CD14-positive monocyte (primary cell): ENCODE measurements around the gene GPSM1. TPM values are rescaled to one million over a fixed set of nuclear protein-coding genes. Genes with fewer than 3 reads are reported as not detected.

ENCODE experiments used
- DNase-seq, 3 donors: peaks; one replicate each; pipeline ENCODE4 v3.0.0-alpha.2; 2011 to 2022
- H2AFZ ChIP-seq: 2 replicates; pipeline ENCODE4 v1.6.0; 2012; ENCODE audit warnings: mild to moderate bottlenecking, low read depth, low read length, inconsistent platforms; ENCODE audit not compliant: insufficient read depth, poor library complexity, severe bottlenecking
- H3K27ac ChIP-seq, 2 donors: 1 replicate in 1 of 2; 2 replicates in 1 of 2; pipeline ENCODE4 v1.5.1; 2012 to 2013; ENCODE audit warnings: low read length in 2 of 2, control low read depth in 1 of 2, inconsistent platforms in 1 of 2, low read depth in 1 of 2, mild to moderate bottlenecking in 1 of 2
- H3K27me3 ChIP-seq, 2 donors: one replicate each; pipeline versions ENCODE4 v1.6.0 to v1.6.1; 2011 to 2013; ENCODE audit warnings: low read length in 2 of 2; ENCODE audit not compliant: control insufficient read depth in 2 of 2, insufficient read depth in 2 of 2
- H3K36me3 ChIP-seq, 2 donors: replicated peaks in 1 of 2; 1 replicate in 1 of 2; 2 replicates in 1 of 2; pipeline versions ENCODE4 v1.5.1 to v1.6.1; 2012 to 2013; ENCODE audit warnings: low read length in 2 of 2, control low read depth in 1 of 2, inconsistent platforms in 1 of 2, mild to moderate bottlenecking in 1 of 2; ENCODE audit not compliant: insufficient read depth in 2 of 2, control insufficient read depth in 1 of 2
- H3K4me1 ChIP-seq, 2 donors: 1 replicate in 1 of 2; 2 replicates in 1 of 2; pipeline versions ENCODE4 v1.5.1 to v1.6.1; 2012 to 2013; ENCODE audit warnings: low read length in 2 of 2, control low read depth in 1 of 2, inconsistent platforms in 1 of 2, mild to moderate bottlenecking in 1 of 2, moderate library complexity in 1 of 2; ENCODE audit not compliant: insufficient read depth in 2 of 2, control insufficient read depth in 1 of 2
- H3K4me2 ChIP-seq: replicated peaks from 2 replicates; pipeline ENCODE3; 2012; ENCODE audit warnings: low read length, moderate library complexity, mild to moderate bottlenecking; ENCODE audit not compliant: poor library complexity, severe bottlenecking; ENCODE audit errors: extremely low read depth
- H3K4me3 ChIP-seq, 3 experiments: fragments of 200-600 bp in 1 of 3; sonication (generic) in 1 of 3; replicated peaks in 1 of 3; 1 replicate in 2 of 3; 2 replicates in 1 of 3; pipeline ENCODE4 v1.5.1; 2011 to 2013; ENCODE audit warnings: low read length in 3 of 3, mild to moderate bottlenecking in 3 of 3, control low read depth in 2 of 3, low read depth in 2 of 3, inconsistent platforms in 1 of 3, moderate library complexity in 1 of 3
- H3K79me2 ChIP-seq: 2 replicates; pipeline ENCODE4 v1.6.0; 2012; ENCODE audit warnings: mild to moderate bottlenecking, control low read depth, inconsistent platforms, low read length, moderate library complexity; ENCODE audit not compliant: insufficient read depth
- H3K9ac ChIP-seq: 2 replicates; pipeline ENCODE4 v1.6.0; 2017; ENCODE audit warnings: low read length, mild to moderate bottlenecking; ENCODE audit not compliant: insufficient read depth, poor library complexity, severe bottlenecking
- H3K9me3 ChIP-seq, 2 donors: replicated peaks in 1 of 2; 1 replicate in 1 of 2; 2 replicates in 1 of 2; pipeline versions ENCODE4 v1.5.1 to v1.6.1; 2012 to 2013; ENCODE audit warnings: low read length in 2 of 2, control low read depth in 1 of 2; ENCODE audit not compliant: control insufficient read depth in 1 of 2, insufficient read depth in 1 of 2
- H4K20me1 ChIP-seq: 2 replicates; pipeline ENCODE4 v1.6.0; 2012; ENCODE audit warnings: mild to moderate bottlenecking, low read length, control low read depth, moderate library complexity; ENCODE audit not compliant: insufficient read depth
- H3K27ac Mint-ChIP-seq, 7 donors: one replicate each; pipeline ENCODE4 v1.8.0; 2020; ENCODE audit warnings: mild to moderate bottlenecking in 7 of 7, mixed read lengths in 7 of 7, moderate library complexity in 6 of 7, inconsistent platforms in 2 of 7
- H3K27me3 Mint-ChIP-seq, 3 donors: one replicate each; pipeline ENCODE4 v1.8.0; 2021 to 2022; ENCODE audit warnings: low read depth in 3 of 3, mild to moderate bottlenecking in 3 of 3, mixed read lengths in 3 of 3, moderate library complexity in 3 of 3, inconsistent platforms in 1 of 3
- H3K36me3 Mint-ChIP-seq, 2 donors: one replicate each; pipeline ENCODE4 v1.8.0; 2020; ENCODE audit warnings: mixed read lengths in 2 of 2, inconsistent platforms in 1 of 2, mild to moderate bottlenecking in 1 of 2
- H3K4me1 Mint-ChIP-seq: one replicate; pipeline ENCODE4 v1.8.0; 2020; ENCODE audit warnings: mild to moderate bottlenecking, mixed read lengths
- H3K4me3 Mint-ChIP-seq, 2 donors: one replicate each; pipeline ENCODE4 v1.8.0; 2020; ENCODE audit warnings: mild to moderate bottlenecking in 2 of 2, mixed read lengths in 2 of 2, moderate library complexity in 1 of 2
- H3K9me3 Mint-ChIP-seq, 7 donors: one replicate each; pipeline ENCODE4 v1.8.0; 2020 to 2022; ENCODE audit warnings: mixed read lengths in 7 of 7, mild to moderate bottlenecking in 6 of 7, moderate library complexity in 6 of 7, inconsistent platforms in 2 of 7
- WGBS: methylation state at CpG from one replicate; pipeline ENCODE4 v1.1.5; 2013; ENCODE audit warnings: missing lambda C conversion rate; ENCODE audit not compliant: insufficient coverage; 5-methylcytosine and 5-hydroxymethylcytosine counted together
- intact Hi-C, 2 donors: fragments of 100-400 bp; cut with micrococcal nuclease; formaldehyde crosslinking; loops; one replicate each; pipeline versions ENCODE4 v1.15.0 to v1.15.1; 2023
- polyA plus RNA-seq, 3 donors: library from polyadenylated mRNA; depleted of rRNA in 1 of 3; unstranded in 2 of 3; stranded (reverse) in 1 of 3; fragments of 300-500 nt in 2 of 3; fragments of >200 nt in 1 of 3; fragmentation: Illumina TruSeq in 2 of 3; gene quantifications; 1 replicate in 2 of 3; 2 replicates in 1 of 3; pipeline ENCODE4 v1.2.3, GENCODE V29; 2012 to 2021
- TF ChIP-seq, protein P1 (sequence below): fragments of 200-600 bp; IDR thresholded peaks from one replicate; pipeline ENCODE4 v1.8.0; 2022; ENCODE audit warnings: antibody characterized with exemption, mild to moderate bottlenecking

Gene GPSM1
- polyA plus RNA-seq, 3 donors: 0.67 to 3.1 (median 0.73) TPM

GRCh38 chr9:136352682-136353081 lies 25.3 kb downstream of the GPSM1 start:
- Histone ChIP-seq H3K4me1 (no peaks in the 10 kb centered on the region), H3K4me2 (no peak overlapping the region), H3K79me2 (no peaks in the 10 kb centered on the region), H3K27ac (no peak overlapping the region), H3K4me3 (no peak overlapping the region), H3K27me3 (no peaks in the 10 kb centered on the region), H3K9ac (no peak overlapping the region), H3K36me3 (no peaks in the 10 kb centered on the region), H3K9me3 (no peaks in the 10 kb centered on the region), H2AFZ (no peak overlapping the region), H4K20me1 (no peaks in the 10 kb centered on the region)
- no peaks in the 10 kb centered on the region for H3K4me1 Mint-ChIP-seq
- no peak overlapping the region for H3K4me3 Mint-ChIP-seq
- H3K9me3 Mint-ChIP-seq: no peaks in the 10 kb centered on the region
- DNase-seq: no peak
- TF ChIP-seq, protein P1, sequence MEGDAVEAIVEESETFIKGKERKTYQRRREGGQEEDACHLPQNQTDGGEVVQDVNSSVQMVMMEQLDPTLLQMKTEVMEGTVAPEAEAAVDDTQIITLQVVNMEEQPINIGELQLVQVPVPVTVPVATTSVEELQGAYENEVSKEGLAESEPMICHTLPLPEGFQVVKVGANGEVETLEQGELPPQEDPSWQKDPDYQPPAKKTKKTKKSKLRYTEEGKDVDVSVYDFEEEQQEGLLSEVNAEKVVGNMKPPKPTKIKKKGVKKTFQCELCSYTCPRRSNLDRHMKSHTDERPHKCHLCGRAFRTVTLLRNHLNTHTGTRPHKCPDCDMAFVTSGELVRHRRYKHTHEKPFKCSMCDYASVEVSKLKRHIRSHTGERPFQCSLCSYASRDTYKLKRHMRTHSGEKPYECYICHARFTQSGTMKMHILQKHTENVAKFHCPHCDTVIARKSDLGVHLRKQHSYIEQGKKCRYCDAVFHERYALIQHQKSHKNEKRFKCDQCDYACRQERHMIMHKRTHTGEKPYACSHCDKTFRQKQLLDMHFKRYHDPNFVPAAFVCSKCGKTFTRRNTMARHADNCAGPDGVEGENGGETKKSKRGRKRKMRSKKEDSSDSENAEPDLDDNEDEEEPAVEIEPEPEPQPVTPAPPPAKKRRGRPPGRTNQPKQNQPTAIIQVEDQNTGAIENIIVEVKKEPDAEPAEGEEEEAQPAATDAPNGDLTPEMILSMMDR: no peak
- no peaks in the 10 kb centered on the region for H3K36me3 Mint-ChIP-seq
- H3K27ac Mint-ChIP-seq: no peak overlapping the region
- intact Hi-C loops: no loop called here
- H3K27me3 Mint-ChIP-seq: peaks cover 0 to 5% (median 1%) of the 10 kb centered on the region in 3 donors
- WGBS: 87% methylated on average over 13 of the region's 16 CpGs

DNA sequence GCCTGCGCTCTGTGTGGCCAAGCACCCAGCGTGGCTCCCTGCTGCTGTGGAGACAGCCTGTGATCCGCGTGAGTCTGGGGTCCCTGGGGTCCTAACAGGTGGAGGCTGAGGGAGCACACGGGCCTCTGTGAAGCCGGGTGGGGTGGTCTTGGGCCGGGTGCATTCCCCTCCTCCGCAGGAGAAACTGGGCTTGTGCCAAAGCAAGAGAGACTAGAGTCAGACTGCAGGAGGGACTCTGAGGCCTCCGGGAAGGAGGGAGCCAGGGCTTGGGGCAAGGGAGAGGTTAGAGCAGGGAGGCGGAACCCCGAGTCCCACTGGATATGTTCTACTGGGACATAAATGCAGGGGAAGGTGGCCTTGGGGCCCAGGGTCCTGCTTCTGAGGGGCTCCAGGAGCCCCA lies 25.7 kb downstream of the GPSM1 start:
- H3K4me3 ChIP-seq: no peak overlapping the region
- intact Hi-C loops: no loop called here
- Mint-ChIP-seq H3K27me3 (peaks cover 0 to 5% (median 1%) of the 10 kb centered on the region in 3 donors), H3K4me3 (no peak overlapping the region), H3K36me3 (no peaks in the 10 kb centered on the region), H3K27ac (no peak overlapping the region), H3K4me1 (no peaks in the 10 kb centered on the region), H3K9me3 (no peaks in the 10 kb centered on the region)
- TF ChIP-seq, protein P1: no peak
- H3K27ac ChIP-seq: no peak overlapping the region
- DNase-seq: no peak
- H3K4me2 ChIP-seq: no peak overlapping the region
- no peak overlapping the region for H2AFZ ChIP-seq
- WGBS: 93% methylated on average over 11 of the region's 11 CpGs
- H3K36me3 ChIP-seq: no peaks in the 10 kb centered on the region
- no peak overlapping the region for H3K9ac ChIP-seq
- H3K79me2 ChIP-seq: no peaks in the 10 kb centered on the region
- H3K4me1 ChIP-seq: no peaks in the 10 kb centered on the region
- H3K9me3 ChIP-seq: no peaks in the 10 kb centered on the region
- no peaks in the 10 kb centered on the region for H3K27me3 ChIP-seq
- no peaks in the 10 kb centered on the region for H4K20me1 ChIP-seq
